GM12801 (cell line): ENCODE data around the gene GSX2.

ENCODE experiments used
- CTCF ChIP-seq: IDR thresholded peaks from one replicate; pipeline ENCODE4 v1.5.1; 2011; ENCODE audit warnings: control low read depth; ENCODE audit not compliant: insufficient read length; ENCODE audit errors: extremely low read depth

The GSX2 gene

GRCh38 chr4:54109241-54110018 is 9.5 kb downstream of the GSX2 start:
- TF ChIP-seq CTCF, result no peak

GRCh38 chr4:54110019-54110416 is 10.1 kb downstream of the GSX2 start:
- TF ChIP-seq CTCF, result no peak

GRCh38 chr4:54118850-54119589 is 19.1 kb downstream of the GSX2 start:
- no peak for TF ChIP-seq CTCF

GRCh38 chr4:54120518-54120917 is 20.6 kb downstream of the GSX2 start:
- TF ChIP-seq CTCF, result no peak

GRCh38 chr4:54127660-54128059 is 27.7 kb downstream of the GSX2 start:
- TF ChIP-seq CTCF, result no peak

- TF ChIP-seq CTCF, result no peak
These were observed 39.4 kb downstream of the GSX2 start for GRCh38 chr4:54139332-54139731.

GRCh38 chr4:54140287-54140686 is 40.3 kb downstream of the GSX2 start:
- TF ChIP-seq CTCF, result no peak
